Osteocyte (in vitro differentiated cells): ENCODE measurements around the gene CMC2. TPM values are rescaled to one million over a fixed set of nuclear protein-coding genes. Genes with fewer than 3 reads are reported as not detected.

Source experiments
- DNase-seq: peaks from one replicate; pipeline ENCODE4 v3.0.0; 2021; ENCODE audit warnings: mixed read lengths; ENCODE audit not compliant: unreplicated experiment; ENCODE audit errors: extremely low spot score
- H3K27ac Mint-ChIP-seq: one replicate; pipeline ENCODE4 v1.8.0; 2021; ENCODE audit warnings: mild to moderate bottlenecking, mixed read lengths; ENCODE audit not compliant: unreplicated experiment
- H3K27me3 Mint-ChIP-seq: one replicate; pipeline ENCODE4 v1.8.0; 2021; ENCODE audit warnings: mixed read lengths; ENCODE audit not compliant: unreplicated experiment
- H3K36me3 Mint-ChIP-seq: one replicate; pipeline ENCODE4 v1.8.0; 2021; ENCODE audit warnings: mixed read lengths; ENCODE audit not compliant: unreplicated experiment
- H3K4me1 Mint-ChIP-seq: one replicate; pipeline ENCODE4 v1.8.0; 2021; ENCODE audit warnings: mixed read lengths; ENCODE audit not compliant: unreplicated experiment
- H3K4me3 Mint-ChIP-seq: one replicate; pipeline ENCODE4 v1.8.0; 2021; ENCODE audit warnings: mild to moderate bottlenecking, moderate library complexity, mixed read lengths; ENCODE audit not compliant: unreplicated experiment
- H3K9me3 Mint-ChIP-seq: one replicate; pipeline ENCODE4 v1.8.0; 2021; ENCODE audit warnings: mixed read lengths; ENCODE audit not compliant: unreplicated experiment
- total RNA-seq: library from RNA; stranded (reverse); gene quantifications from 2 replicates; pipeline ENCODE4 v1.2.1, GENCODE V29; 2021
- TF ChIP-seq, protein P1 (sequence below): fragments of 200-600 bp; sonication (generic); IDR thresholded peaks from 2 replicates; pipeline ENCODE4 v1.5.0; 2021; ENCODE audit warnings: antibody characterized with exemption, mild to moderate bottlenecking, moderate library complexity

The CMC2 gene
- total RNA-seq, 1 donor from 2014 or later: 42.2 TPM

GRCh38 chr16:80972611-80973010 lies 34.1 kb downstream of the CMC2 start:
- H3K4me1 Mint-ChIP-seq: no peaks in the 10 kb centered on the region
- TF ChIP-seq, protein P1, sequence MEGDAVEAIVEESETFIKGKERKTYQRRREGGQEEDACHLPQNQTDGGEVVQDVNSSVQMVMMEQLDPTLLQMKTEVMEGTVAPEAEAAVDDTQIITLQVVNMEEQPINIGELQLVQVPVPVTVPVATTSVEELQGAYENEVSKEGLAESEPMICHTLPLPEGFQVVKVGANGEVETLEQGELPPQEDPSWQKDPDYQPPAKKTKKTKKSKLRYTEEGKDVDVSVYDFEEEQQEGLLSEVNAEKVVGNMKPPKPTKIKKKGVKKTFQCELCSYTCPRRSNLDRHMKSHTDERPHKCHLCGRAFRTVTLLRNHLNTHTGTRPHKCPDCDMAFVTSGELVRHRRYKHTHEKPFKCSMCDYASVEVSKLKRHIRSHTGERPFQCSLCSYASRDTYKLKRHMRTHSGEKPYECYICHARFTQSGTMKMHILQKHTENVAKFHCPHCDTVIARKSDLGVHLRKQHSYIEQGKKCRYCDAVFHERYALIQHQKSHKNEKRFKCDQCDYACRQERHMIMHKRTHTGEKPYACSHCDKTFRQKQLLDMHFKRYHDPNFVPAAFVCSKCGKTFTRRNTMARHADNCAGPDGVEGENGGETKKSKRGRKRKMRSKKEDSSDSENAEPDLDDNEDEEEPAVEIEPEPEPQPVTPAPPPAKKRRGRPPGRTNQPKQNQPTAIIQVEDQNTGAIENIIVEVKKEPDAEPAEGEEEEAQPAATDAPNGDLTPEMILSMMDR: no peak
- H3K27me3 Mint-ChIP-seq: no peaks in the 10 kb centered on the region
- no peak for DNase-seq
- H3K4me3 Mint-ChIP-seq: no peak overlapping the region
- H3K9me3 Mint-ChIP-seq: no peaks in the 10 kb centered on the region
- peaks cover 18% of the 10 kb centered on the region for H3K36me3 Mint-ChIP-seq
- H3K27ac Mint-ChIP-seq: no peak overlapping the region

DNA sequence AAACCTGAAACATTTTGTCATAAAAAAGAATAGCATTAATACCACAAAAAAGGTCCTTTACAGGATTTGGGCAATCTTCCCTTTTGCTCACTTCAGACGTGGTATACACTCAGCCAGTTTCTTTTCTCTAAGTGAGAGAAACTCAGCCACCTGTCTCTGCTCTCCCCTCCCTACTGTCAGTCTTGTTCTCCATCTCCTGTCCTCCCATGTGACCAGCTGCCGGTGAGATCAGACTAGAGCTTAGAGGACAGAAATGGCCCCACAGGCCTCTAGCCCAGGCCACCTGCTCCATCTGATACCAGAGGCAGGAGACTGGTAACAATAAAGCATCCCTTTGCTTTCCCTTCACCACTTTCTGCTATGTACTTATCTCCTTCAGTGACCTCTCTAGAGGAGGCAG lies 34.9 kb downstream of the CMC2 start:
- Mint-ChIP-seq H3K27me3 (no peaks in the 10 kb centered on the region), H3K4me3 (no peak overlapping the region), H3K9me3 (no peaks in the 10 kb centered on the region), H3K27ac (no peak overlapping the region), H3K36me3 (peaks cover 15% of the 10 kb centered on the region), H3K4me1 (no peaks in the 10 kb centered on the region)
- TF ChIP-seq, protein P1: no peak
- no peak for DNase-seq

- Mint-ChIP-seq H3K9me3 (no peaks in the 10 kb centered on the region), H3K27ac (no peak overlapping the region), H3K4me1 (peaks cover 4% of the 10 kb centered on the region), H3K27me3 (no peaks in the 10 kb centered on the region), H3K36me3 (peaks cover 2% of the 10 kb centered on the region), H3K4me3 (no peak overlapping the region)
- DNase-seq: no peak
- TF ChIP-seq, protein P1: no peak
Observed at GRCh38 chr16:80969114-80969484, 37.6 kb downstream of the CMC2 start.

DNA sequence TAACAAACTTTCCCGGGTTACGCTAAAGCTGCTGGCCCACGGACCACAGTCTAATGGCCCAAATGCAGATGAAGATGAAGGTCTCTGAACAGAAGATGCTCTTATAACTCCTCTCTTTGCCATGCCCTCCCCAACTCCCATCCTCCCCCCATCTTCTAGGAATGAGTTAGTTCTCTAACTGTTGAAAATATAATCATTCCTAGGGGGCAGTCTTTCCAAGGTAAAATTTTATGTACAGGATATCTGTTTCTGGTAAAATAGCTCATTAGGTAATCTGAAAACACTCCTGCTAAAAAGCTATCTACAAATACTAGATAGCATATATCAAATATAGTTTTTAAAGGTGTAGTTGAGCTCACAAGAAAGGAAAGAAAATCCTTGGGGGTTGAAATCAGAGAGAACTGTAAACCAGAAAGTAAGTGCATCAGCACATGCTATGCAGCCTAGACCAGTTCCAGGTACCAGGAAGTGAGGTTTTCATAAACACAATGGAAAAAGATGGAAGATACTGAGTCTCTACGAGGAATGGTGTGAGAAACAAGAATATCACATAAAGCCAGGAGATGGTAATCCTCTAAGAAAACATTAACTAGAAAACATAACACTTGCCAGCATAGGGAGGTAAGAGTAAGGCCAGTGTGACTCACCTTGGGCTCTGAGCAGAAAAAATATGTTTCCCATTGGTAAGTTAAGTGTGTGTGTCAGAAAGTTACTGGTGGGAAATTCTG lies 38.1 kb downstream of the CMC2 start:
- Mint-ChIP-seq H3K36me3 (no peaks in the 10 kb centered on the region), H3K27ac (no peak overlapping the region), H3K27me3 (no peaks in the 10 kb centered on the region), H3K4me3 (no peak overlapping the region), H3K9me3 (no peaks in the 10 kb centered on the region), H3K4me1 (peaks cover 4% of the 10 kb centered on the region)
- no peak for DNase-seq
- TF ChIP-seq, protein P1: no peak

GRCh38 chr16:80966617-80967016 lies 40.1 kb downstream of the CMC2 start:
- no peak for DNase-seq
- TF ChIP-seq, protein P1: no peak
- H3K27me3 Mint-ChIP-seq: no peaks in the 10 kb centered on the region
- no peak overlapping the region for H3K4me3 Mint-ChIP-seq
- peaks cover 4% of the 10 kb centered on the region for H3K4me1 Mint-ChIP-seq
- H3K9me3 Mint-ChIP-seq: peaks cover under 1% of the 10 kb centered on the region
- no peak overlapping the region for H3K27ac Mint-ChIP-seq
- no peaks in the 10 kb centered on the region for H3K36me3 Mint-ChIP-seq
